SK-N-SH (cell line): ENCODE measurements around the gene SOS2.

Experiments used
- CTCF ChIP-seq: fragments of 200-600 bp; sonication (generic); IDR thresholded peaks from 2 replicates; pipeline ENCODE4 v1.6.1; 2017; ENCODE audit warnings: antibody characterized with exemption, mild to moderate bottlenecking, moderate library complexity
- FOXM1 ChIP-seq: IDR thresholded peaks from 2 replicates; pipeline ENCODE4 v1.4.0; 2012; ENCODE audit warnings: low read depth, mild to moderate bottlenecking
- GABPA ChIP-seq: IDR thresholded peaks from 2 replicates; pipeline ENCODE4 v1.4.0; 2012; ENCODE audit warnings: low read depth, mild to moderate bottlenecking
- MAX ChIP-seq: IDR thresholded peaks from 2 replicates; pipeline ENCODE4 v1.4.0; 2012; ENCODE audit warnings: low read depth
- RAD21 ChIP-seq: IDR thresholded peaks from 2 replicates; pipeline ENCODE4 v1.6.1; 2012; ENCODE audit warnings: mild to moderate bottlenecking, low read length
- RCOR1 ChIP-seq: fragments of 150-350 bp; IDR thresholded peaks from 2 replicates; pipeline ENCODE4 v1.6.1; 2017; ENCODE audit warnings: antibody characterized with exemption, low read length
- TAF1 ChIP-seq: IDR thresholded peaks from 2 replicates; pipeline ENCODE4 v1.6.1; 2012; ENCODE audit warnings: low read depth, mild to moderate bottlenecking, low read length, moderate library complexity, borderline replicate concordance

DNA sequence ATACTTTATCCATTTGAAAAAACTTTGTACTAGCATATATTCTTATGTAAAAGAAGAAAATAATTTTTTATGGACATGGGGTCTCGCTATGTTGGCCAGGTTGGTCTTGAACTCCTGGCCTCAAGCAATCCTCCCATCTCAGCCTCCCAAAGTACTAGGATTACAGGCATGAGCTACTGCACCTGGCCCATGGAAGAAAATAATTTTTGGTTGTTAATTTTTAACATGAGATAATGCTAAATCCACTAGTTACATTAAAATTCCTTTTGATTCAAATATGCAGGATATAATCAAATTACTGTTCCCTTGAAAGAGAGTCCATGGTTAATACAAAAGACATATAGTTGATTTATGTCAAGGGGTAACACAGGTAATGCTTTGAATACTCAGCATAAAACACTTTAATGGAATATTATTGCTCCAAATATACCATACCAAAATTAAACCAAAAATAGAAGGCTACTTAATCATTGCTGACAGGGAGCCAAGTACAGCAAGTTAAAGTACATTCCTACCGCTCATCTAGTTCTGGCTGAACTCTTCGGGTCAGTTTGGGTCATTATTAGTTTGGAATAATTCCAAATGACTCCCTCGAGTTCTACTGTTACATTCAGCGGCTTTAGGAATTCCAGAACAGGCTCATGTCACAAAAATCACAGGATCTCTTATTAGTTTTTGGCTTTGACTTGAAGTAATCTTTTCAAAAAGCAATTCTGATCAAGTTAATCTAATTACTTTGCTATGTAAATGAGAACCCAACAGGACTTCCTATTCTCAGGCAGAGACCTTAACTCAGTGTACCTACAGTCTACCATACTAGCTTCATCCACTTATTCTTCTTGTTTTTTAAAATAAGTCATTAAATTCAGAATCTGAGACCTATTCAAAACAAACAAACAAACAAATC lies 6.1 kb downstream of the SOS2 start:
- TF ChIP-seq CTCF, result no peak
- 0 out of 2 replicates have a peak, but pooled peaks have one; percentile 31 for TF ChIP-seq MAX
- TF ChIP-seq RAD21, result no peak
- TF ChIP-seq TAF1, result no peak
- TF ChIP-seq RCOR1, result no peak
- TF ChIP-seq FOXM1, result peak; percentile 48; the same call in 1 of the 2 replicates
- TF ChIP-seq GABPA, result no peak
